Lung (tissue), 12 donors: ENCODE results near the gene DHX35. TPM values are rescaled to one million over a fixed set of nuclear protein-coding genes. Genes with fewer than 3 reads are reported as not detected.

Source experiments
- ATAC-seq: fragments of 200-7000 bp; cut with Tn5 transposase; one replicate; pipeline ENCODE4 v1.9.1; 2020; ENCODE audit warnings: moderate number of reproducible peaks; ENCODE audit not compliant: insufficient read depth, low FRiP score
- DNase-seq, 3 donors: peaks; one replicate each; pipeline ENCODE4 v3.0.0-alpha.2; 2013 to 2017
- H3K27ac ChIP-seq, 2 donors: one replicate each; pipeline ENCODE4 v1.5.1; 2013; ENCODE audit warnings: mild to moderate bottlenecking in 2 of 2, moderate library complexity in 2 of 2, control low read depth in 1 of 2, inconsistent platforms in 1 of 2, low read depth in 1 of 2, low read length in 1 of 2
- H3K27me3 ChIP-seq, 3 donors: one replicate each; pipeline ENCODE4 v1.5.1; 2013; ENCODE audit warnings: low read length in 2 of 3; ENCODE audit not compliant: control insufficient read depth in 3 of 3, insufficient read depth in 3 of 3
- H3K36me3 ChIP-seq, 4 donors: one replicate each; pipeline ENCODE4 v1.5.1; 2013; ENCODE audit warnings: low read length in 4 of 4, mild to moderate bottlenecking in 1 of 4, moderate library complexity in 1 of 4; ENCODE audit not compliant: control insufficient read depth in 4 of 4, insufficient read depth in 4 of 4
- H3K4me1 ChIP-seq, 5 donors: one replicate each; pipeline ENCODE4 v1.5.1; 2013; ENCODE audit warnings: low read length in 5 of 5, mild to moderate bottlenecking in 2 of 5, moderate library complexity in 1 of 5; ENCODE audit not compliant: control insufficient read depth in 5 of 5, insufficient read depth in 5 of 5
- H3K4me3 ChIP-seq: one replicate; pipeline ENCODE4 v1.5.1; 2013; ENCODE audit warnings: mild to moderate bottlenecking, control low read depth, moderate library complexity
- H3K9ac ChIP-seq, 2 donors: one replicate each; pipeline ENCODE4 v1.5.1; 2013; ENCODE audit warnings: low read length in 2 of 2, control low read depth in 1 of 2; ENCODE audit not compliant: insufficient read depth in 1 of 2
- H3K9me3 ChIP-seq, 4 donors: one replicate each; pipeline ENCODE4 v1.5.1; 2013; ENCODE audit warnings: low read length in 3 of 4, mild to moderate bottlenecking in 1 of 4, moderate library complexity in 1 of 4; ENCODE audit not compliant: control insufficient read depth in 4 of 4, insufficient read depth in 3 of 4
- WGBS, 2 donors: extraction: QIAGEN DNeasy Blood & Tissue Kit; methylation state at CpG; one replicate each; pipeline ENCODE4 v1.1.7; 2013; 5-methylcytosine and 5-hydroxymethylcytosine counted together
- polyA plus RNA-seq, 2 donors: library from polyadenylated mRNA; stranded (reverse); fragments of 200-250 nt; gene quantifications; one replicate each; pipeline ENCODE4 v1.2.1, GENCODE V29; 2013
- total RNA-seq, 2 donors: library from RNA; depleted of rRNA in 1 of 2; stranded (reverse); fragments of >200 nt in 1 of 2; gene quantifications; one replicate each; pipeline ENCODE4 v1.2.1, GENCODE V29; 2014 to 2021
- TF ChIP-seq, protein P1 (sequence below): IDR thresholded peaks from 2 replicates; pipeline ENCODE4 v1.5.1; 2012; ENCODE audit warnings: mild to moderate bottlenecking; ENCODE audit errors: control extremely low read depth, extremely low read depth
- donor health status: control.
- donor health status: control.
- donor health status: Bipolar disorder and iron deficiency.
- donor health status: healthy.
- donor health status: DM: yes; HTN: yes; CAD: no.

Gene DHX35
- total and polyA plus RNA-seq, 4 donors: 4.4 to 15.5 (median 8.2) TPM

DNA sequence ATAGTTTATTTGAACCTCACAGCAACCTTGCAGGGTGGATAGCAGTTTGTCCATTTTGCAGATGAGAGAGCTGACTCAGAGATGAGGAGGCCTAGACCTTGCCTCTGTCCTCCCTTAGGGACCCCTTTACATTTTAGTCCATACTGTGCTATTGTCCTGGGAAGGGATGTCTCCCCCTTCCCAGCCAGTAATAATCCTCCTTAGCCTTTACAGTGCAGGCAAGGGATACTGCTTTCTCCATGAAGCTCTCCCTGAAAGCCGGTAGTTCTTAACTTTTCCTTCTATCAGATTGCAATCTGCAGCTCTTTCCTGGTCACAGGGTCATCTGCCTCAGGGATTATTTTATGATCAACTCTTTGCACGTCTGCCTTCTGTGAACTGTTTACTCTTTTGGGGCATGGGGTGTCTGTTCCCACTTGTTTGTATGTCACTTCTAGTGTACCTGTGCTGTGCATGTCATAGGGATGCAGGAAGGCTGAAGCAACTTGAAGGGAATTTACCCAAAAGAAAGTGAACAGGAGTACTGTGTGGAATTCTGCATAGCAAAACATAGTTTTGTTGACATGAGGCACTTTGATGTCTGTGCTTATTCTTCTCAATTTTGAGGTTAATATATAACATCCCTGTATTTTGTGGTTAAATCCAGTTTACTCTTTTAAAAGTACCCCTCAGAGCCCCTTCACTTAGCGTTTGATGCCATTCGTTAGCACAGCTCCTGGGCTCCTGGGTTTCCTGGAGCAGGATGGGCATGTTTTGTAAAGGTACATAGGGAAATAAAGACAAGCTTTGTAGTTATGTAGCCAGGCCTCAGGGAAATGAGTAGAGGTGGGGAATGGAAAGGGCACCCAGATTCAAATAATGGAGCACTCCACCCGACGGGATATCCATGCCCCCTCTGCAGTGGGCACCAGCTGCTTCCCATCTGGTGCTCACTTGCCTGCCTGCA lies 38.1 kb downstream of the DHX35 start:
- peaks cover 30 to 43% (median 33%) of the 10 kb centered on the region in 4 donors for H3K36me3 ChIP-seq
- 89 to 93% methylated on average over 6 of the region's 6 CpGs for WGBS, 2 donors

DNA sequence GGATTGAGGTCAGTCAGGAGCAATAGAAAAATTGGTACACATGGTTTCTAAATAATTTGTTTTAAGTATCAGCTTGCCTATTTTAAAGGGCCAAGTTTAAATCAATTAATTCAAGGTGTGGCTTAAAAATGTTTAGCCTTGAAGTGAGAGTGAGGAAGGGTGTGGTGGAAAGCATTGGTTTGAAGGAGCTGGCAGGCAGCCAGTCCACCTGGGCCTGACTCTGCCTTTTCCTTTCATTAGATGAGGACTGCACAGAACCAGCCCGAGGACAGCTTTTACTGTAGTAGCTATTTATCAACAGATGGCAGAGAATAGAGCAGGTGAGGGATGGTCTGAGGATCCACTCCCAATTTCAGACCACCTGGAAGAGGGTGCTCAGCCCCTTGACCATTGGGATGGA lies 42.4 kb downstream of the DHX35 start:
- TF ChIP-seq, protein P1, sequence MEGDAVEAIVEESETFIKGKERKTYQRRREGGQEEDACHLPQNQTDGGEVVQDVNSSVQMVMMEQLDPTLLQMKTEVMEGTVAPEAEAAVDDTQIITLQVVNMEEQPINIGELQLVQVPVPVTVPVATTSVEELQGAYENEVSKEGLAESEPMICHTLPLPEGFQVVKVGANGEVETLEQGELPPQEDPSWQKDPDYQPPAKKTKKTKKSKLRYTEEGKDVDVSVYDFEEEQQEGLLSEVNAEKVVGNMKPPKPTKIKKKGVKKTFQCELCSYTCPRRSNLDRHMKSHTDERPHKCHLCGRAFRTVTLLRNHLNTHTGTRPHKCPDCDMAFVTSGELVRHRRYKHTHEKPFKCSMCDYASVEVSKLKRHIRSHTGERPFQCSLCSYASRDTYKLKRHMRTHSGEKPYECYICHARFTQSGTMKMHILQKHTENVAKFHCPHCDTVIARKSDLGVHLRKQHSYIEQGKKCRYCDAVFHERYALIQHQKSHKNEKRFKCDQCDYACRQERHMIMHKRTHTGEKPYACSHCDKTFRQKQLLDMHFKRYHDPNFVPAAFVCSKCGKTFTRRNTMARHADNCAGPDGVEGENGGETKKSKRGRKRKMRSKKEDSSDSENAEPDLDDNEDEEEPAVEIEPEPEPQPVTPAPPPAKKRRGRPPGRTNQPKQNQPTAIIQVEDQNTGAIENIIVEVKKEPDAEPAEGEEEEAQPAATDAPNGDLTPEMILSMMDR: no peak

More for the DNA sequence above, 38.1 kb downstream of the DHX35 start:
- H3K9me3 ChIP-seq: no peaks in the 10 kb centered on the region
- DNase-seq (no peak), ATAC-seq (no peak)
- H3K27me3 ChIP-seq: no peaks in the 10 kb centered on the region
- no peak overlapping the region for H3K27ac ChIP-seq
- no peaks in the 10 kb centered on the region for H3K4me1 ChIP-seq
- TF ChIP-seq, protein P1: no peak
- no peak overlapping the region for H3K9ac ChIP-seq
- H3K4me3 ChIP-seq: no peak overlapping the region

DNA sequence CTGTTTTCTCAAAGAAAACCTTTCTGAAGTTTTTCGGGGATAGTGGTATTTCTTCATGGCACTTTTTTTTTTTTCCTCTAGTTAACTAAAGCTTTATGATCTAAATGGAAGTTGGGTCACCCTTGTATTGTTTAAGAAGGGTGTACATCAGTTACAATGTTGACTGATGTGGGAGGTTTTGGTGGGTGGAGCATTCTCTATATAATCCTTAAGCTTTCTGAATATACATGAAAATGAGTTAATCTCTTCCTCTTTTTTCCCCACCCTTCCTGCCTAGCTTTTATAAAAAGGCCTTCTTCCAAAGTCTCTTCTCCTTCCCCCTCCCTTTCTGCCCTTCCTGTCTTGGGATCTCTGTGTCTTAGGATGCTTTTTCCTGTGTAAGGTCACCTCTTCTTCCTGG lies 47.2 kb downstream of the DHX35 start:
- Histone ChIP-seq H3K4me1 (peaks cover 0 to 5% (median 0%) of the 10 kb centered on the region in 5 donors), H3K9ac (no peak overlapping the region), H3K9me3 (no peaks in the 10 kb centered on the region), H3K27ac (no peak overlapping the region), H3K4me3 (no peak overlapping the region), H3K36me3 (peaks cover 22 to 46% (median 28%) of the 10 kb centered on the region in 4 donors), H3K27me3 (no peaks in the 10 kb centered on the region)
- 82 to 94% methylated on average over 1 of the region's 1 CpG for WGBS, 2 donors
- DNase-seq (no peak), ATAC-seq (no peak)
- TF ChIP-seq, protein P1: no peak

More for the DNA sequence above, 42.4 kb downstream of the DHX35 start:
- Histone ChIP-seq H3K9me3 (no peaks in the 10 kb centered on the region), H3K36me3 (peaks cover 32 to 53% (median 39%) of the 10 kb centered on the region in 4 donors), H3K27ac (no peak overlapping the region), H3K27me3 (no peaks in the 10 kb centered on the region), H3K9ac (no peak overlapping the region), H3K4me3 (no peak overlapping the region), H3K4me1 (peaks cover 0 to 5% (median 0%) of the 10 kb centered on the region in 5 donors)
- DNase-seq (peak; percentile 6 to 40 (median 16)), ATAC-seq (no peak)
- WGBS, 2 donors: 33 to 59% methylated on average over 1 of the region's 1 CpG
